SK-N-SH (cell line): ENCODE data around the gene COPE.

Experiments used
- ELF1 ChIP-seq: IDR thresholded peaks from 2 replicates; pipeline ENCODE4 v1.4.0; 2012
- FOXM1 ChIP-seq: IDR thresholded peaks from 2 replicates; pipeline ENCODE4 v1.4.0; 2012; ENCODE audit warnings: low read depth, mild to moderate bottlenecking
- JUND ChIP-seq: IDR thresholded peaks from 2 replicates; pipeline ENCODE4 v1.4.0; 2012
- MXI1 ChIP-seq: IDR thresholded peaks from 2 replicates; pipeline ENCODE4 v1.6.1; 2012; ENCODE audit warnings: mild to moderate bottlenecking, low read depth, low read length, improper control_type of control experiment
- RCOR1 ChIP-seq: fragments of 150-350 bp; IDR thresholded peaks from 2 replicates; pipeline ENCODE4 v1.6.1; 2017; ENCODE audit warnings: antibody characterized with exemption, low read length
- RXRA ChIP-seq: IDR thresholded peaks from 2 replicates; pipeline ENCODE4 v1.4.0; 2012; ENCODE audit warnings: low read depth, mild to moderate bottlenecking, borderline replicate concordance
- TAF1 ChIP-seq: IDR thresholded peaks from 2 replicates; pipeline ENCODE4 v1.6.1; 2012; ENCODE audit warnings: low read depth, mild to moderate bottlenecking, low read length, moderate library complexity, borderline replicate concordance
- TF ChIP-seq, protein P1 (sequence below): fragments of 200-600 bp; sonication (generic); IDR thresholded peaks from 2 replicates; pipeline ENCODE4 v1.6.1; 2017; ENCODE audit warnings: antibody characterized with exemption, mild to moderate bottlenecking, moderate library complexity
- TF ChIP-seq, protein P2 (sequence below): fragments of 150-350 bp; IDR thresholded peaks from 2 replicates; pipeline ENCODE4 v1.6.1; 2017; ENCODE audit warnings: antibody characterized with exemption, low read length, low read depth, borderline replicate concordance

DNA sequence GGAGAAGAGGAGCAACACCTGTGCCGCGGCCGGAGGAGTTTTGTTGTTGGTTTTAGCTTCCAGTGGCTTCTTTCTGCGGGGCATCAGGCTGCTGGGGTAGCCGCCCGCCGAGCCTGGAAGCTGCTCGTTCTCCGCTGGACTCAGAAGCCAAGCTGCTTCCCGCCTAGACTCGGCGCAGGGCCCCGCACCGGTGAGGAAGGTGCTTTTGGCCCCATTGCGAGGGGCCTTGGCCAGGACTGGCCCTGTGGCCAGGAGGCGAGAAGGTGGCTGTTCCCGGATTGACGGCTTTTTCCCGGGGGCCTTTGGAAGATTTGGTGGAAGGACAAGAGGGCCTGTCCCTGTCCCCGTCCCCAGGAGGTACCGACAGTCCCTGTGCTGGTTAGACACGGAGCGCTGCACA, 52.0 kb downstream of the COPE start:
- TF ChIP-seq, protein P1, sequence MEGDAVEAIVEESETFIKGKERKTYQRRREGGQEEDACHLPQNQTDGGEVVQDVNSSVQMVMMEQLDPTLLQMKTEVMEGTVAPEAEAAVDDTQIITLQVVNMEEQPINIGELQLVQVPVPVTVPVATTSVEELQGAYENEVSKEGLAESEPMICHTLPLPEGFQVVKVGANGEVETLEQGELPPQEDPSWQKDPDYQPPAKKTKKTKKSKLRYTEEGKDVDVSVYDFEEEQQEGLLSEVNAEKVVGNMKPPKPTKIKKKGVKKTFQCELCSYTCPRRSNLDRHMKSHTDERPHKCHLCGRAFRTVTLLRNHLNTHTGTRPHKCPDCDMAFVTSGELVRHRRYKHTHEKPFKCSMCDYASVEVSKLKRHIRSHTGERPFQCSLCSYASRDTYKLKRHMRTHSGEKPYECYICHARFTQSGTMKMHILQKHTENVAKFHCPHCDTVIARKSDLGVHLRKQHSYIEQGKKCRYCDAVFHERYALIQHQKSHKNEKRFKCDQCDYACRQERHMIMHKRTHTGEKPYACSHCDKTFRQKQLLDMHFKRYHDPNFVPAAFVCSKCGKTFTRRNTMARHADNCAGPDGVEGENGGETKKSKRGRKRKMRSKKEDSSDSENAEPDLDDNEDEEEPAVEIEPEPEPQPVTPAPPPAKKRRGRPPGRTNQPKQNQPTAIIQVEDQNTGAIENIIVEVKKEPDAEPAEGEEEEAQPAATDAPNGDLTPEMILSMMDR = no peak
- no peak for TF ChIP-seq ELF1
- no peak for TF ChIP-seq FOXM1
- TF ChIP-seq, protein P2, sequence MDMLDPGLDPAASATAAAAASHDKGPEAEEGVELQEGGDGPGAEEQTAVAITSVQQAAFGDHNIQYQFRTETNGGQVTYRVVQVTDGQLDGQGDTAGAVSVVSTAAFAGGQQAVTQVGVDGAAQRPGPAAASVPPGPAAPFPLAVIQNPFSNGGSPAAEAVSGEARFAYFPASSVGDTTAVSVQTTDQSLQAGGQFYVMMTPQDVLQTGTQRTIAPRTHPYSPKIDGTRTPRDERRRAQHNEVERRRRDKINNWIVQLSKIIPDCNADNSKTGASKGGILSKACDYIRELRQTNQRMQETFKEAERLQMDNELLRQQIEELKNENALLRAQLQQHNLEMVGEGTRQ = no peak
- TF ChIP-seq JUND = no peak
- TF ChIP-seq RCOR1 = no peak
- no peak for TF ChIP-seq MXI1
- TF ChIP-seq RXRA = no peak
- TF ChIP-seq TAF1 = no peak
